SK-N-MC (cell line): ENCODE results near the gene PLD1.

Source experiments
- DNase-seq: peaks from one replicate; pipeline ENCODE4 v3.0.0-alpha.2; 2011; ENCODE audit warnings: low read depth, low spot score
- H3K27ac ChIP-seq: fragments of 200-600 bp; sonication (generic); 2 replicates; pipeline ENCODE4 v1.5.1; 2016; ENCODE audit warnings: mixed run types
- H3K36me3 ChIP-seq: fragments of 200-600 bp; sonication (generic); 2 replicates; pipeline ENCODE4 v1.6.1; 2017; ENCODE audit warnings: antibody characterized with exemption, low read length, mixed read lengths; ENCODE audit not compliant: insufficient read depth
- H3K4me3 ChIP-seq: fragments of 200-600 bp; sonication (generic); 2 replicates; pipeline ENCODE4 v1.5.1; 2016
- H3K9ac ChIP-seq: fragments of 200-600 bp; sonication (generic); 2 replicates; pipeline ENCODE4 v1.8.0; 2017; ENCODE audit warnings: mixed run types, mixed read lengths; ENCODE audit not compliant: insufficient read length
- H3K9me3 ChIP-seq: fragments of 200-600 bp; sonication (generic); 2 replicates; pipeline ENCODE4 v1.6.1; 2017; ENCODE audit warnings: low read depth, mild to moderate bottlenecking, antibody characterized with exemption, low read length, moderate library complexity, mixed read lengths
- EZH2 ChIP-seq: fragments of 200-600 bp; sonication (generic); IDR thresholded peaks from one replicate; pipeline ENCODE4 v1.6.1; 2017; ENCODE audit warnings: antibody characterized with exemption
- FOXP2 ChIP-seq: optimal IDR thresholded peaks from 2 replicates; pipeline ENCODE3; 2011; ENCODE audit warnings: mild to moderate bottlenecking, moderate library complexity; ENCODE audit not compliant: insufficient read depth; ENCODE audit errors: extremely low read length, control extremely low read depth
- POLR2AphosphoS5 ChIP-seq: IDR thresholded peaks from 2 replicates; pipeline ENCODE4 v1.6.1; 2012; ENCODE audit warnings: mild to moderate bottlenecking, low read depth, low read length, borderline replicate concordance

Gene PLD1

GRCh38 chr3:171551296-171551695 lies 259.0 kb downstream of the PLD1 start:
- no peak overlapping the region for H3K27ac ChIP-seq
- TF ChIP-seq POLR2AphosphoS5 (no peak), FOXP2 (no peak), EZH2 (no peak)
- DNase-seq, result no peak
- no peaks in the 10 kb centered on the region for H3K36me3 ChIP-seq
- no peak overlapping the region for H3K9ac ChIP-seq
- no peak overlapping the region for H3K4me3 ChIP-seq
- H3K9me3 ChIP-seq, result no peaks in the 10 kb centered on the region
